GM12875 (cell line): ENCODE results near the gene ADAMTS12.

Experiments used
- H3K4me3 ChIP-seq: one replicate; pipeline ENCODE4 v1.5.1; 2011; ENCODE audit warnings: low read depth, low read length, control low read depth
- CTCF ChIP-seq: IDR thresholded peaks from 2 replicates; pipeline ENCODE4 v1.5.1; 2011; ENCODE audit warnings: low read depth, mild to moderate bottlenecking, control low read depth, inconsistent platforms, low read length, moderate library complexity, borderline replicate concordance; ENCODE audit not compliant: insufficient read depth

ADAMTS12 gene

GRCh38 chr5:33738097-33738496 is 153.7 kb downstream of the ADAMTS12 start:
- TF ChIP-seq CTCF, result no peak

GRCh38 chr5:33737697-33738096 is 154.1 kb downstream of the ADAMTS12 start:
- no peak overlapping the region for H3K4me3 ChIP-seq
- no peak for TF ChIP-seq CTCF

More at GRCh38 chr5:33738097-33738496, 153.7 kb downstream of the ADAMTS12 start:
- no peak overlapping the region for H3K4me3 ChIP-seq

- no peak overlapping the region for H3K4me3 ChIP-seq
- TF ChIP-seq CTCF, result no peak
Observed at GRCh38 chr5:33737284-33737683, 154.5 kb downstream of the ADAMTS12 start.

GRCh38 chr5:33736510-33736909 is 155.3 kb downstream of the ADAMTS12 start:
- no peak for TF ChIP-seq CTCF
- H3K4me3 ChIP-seq, result no peak overlapping the region

GRCh38 chr5:33735072-33735471 is 156.7 kb downstream of the ADAMTS12 start:
- H3K4me3 ChIP-seq, result no peak overlapping the region
- TF ChIP-seq CTCF, result no peak

- TF ChIP-seq CTCF, result no peak
- H3K4me3 ChIP-seq, result no peak overlapping the region
Observed at GRCh38 chr5:33734537-33734936, 157.3 kb downstream of the ADAMTS12 start.

GRCh38 chr5:33733225-33733624 is 158.6 kb downstream of the ADAMTS12 start:
- no peak for TF ChIP-seq CTCF
- no peak overlapping the region for H3K4me3 ChIP-seq
